GM23248 (cell line): ENCODE results near the gene LRG1.

Source experiments
- EZH2 ChIP-seq: fragments of 200-600 bp; sonication (generic); IDR thresholded peaks from 2 replicates; pipeline ENCODE4 v1.6.1; 2018; ENCODE audit warnings: antibody characterized with exemption, mild to moderate bottlenecking; ENCODE audit not compliant: insufficient read depth, poor library complexity, severe bottlenecking
- EZH2phosphoT487 ChIP-seq: fragments of 200-600 bp; sonication (generic); IDR thresholded peaks from 2 replicates; pipeline ENCODE4 v1.6.1; 2018; ENCODE audit warnings: antibody characterized with exemption, moderate library complexity, mild to moderate bottlenecking, low read depth; ENCODE audit not compliant: insufficient read depth

- TF ChIP-seq EZH2 = no peak
- TF ChIP-seq EZH2phosphoT487 = no peak
These were observed 27.8 kb upstream of the LRG1 start for GRCh38 chr19:4567584-4568071.
